Panc1 (cell line): ENCODE measurements around the gene YY1AP1. TPM values are rescaled to one million over a fixed set of nuclear protein-coding genes. Genes with fewer than 3 reads are reported as not detected.
"Not testable (repeated sequence)": the region's sequence is repeated elsewhere in the genome, so short reads cannot be mapped to it uniquely, and the experiment has no call there.

Experiments
- ATAC-seq: fragments of 200-7000 bp; cut with Tn5 transposase; 2 replicates; pipeline ENCODE4 v1.9.1; 2020; ENCODE audit warnings: mild to moderate bottlenecking, moderate library complexity
- BruUV-seq: library from RNA; stranded (reverse); fragments of 400-500 nt; replicated peaks from 2 replicates; lab custom pipeline; 2021; lab: Mats Ljungman, UMichigan
- CTCF ChIA-PET: fragments of 300-600 bp; sonication (Branson Sonifier 250); formaldehyde crosslinking; loops from one replicate; lab custom pipeline; 2022; ENCODE audit warnings: antibody characterized with exemption; lab: Charles Lee
- POLR2A ChIA-PET: fragments of 300-600 bp; sonication (Branson Sonifier 250); formaldehyde crosslinking; loops from one replicate; lab custom pipeline; 2022; ENCODE audit warnings: antibody characterized with exemption; lab: Charles Lee
- DNase-seq: peaks from one replicate; pipeline ENCODE4 v3.0.0-alpha.2; 2010; ENCODE audit warnings: low read depth, low spot score
- H3K27ac ChIP-seq: 2 replicates; pipeline ENCODE4 v1.5.1; 2011; ENCODE audit warnings: mild to moderate bottlenecking, low read length, inconsistent platforms
- H3K27me3 ChIP-seq: fragments of 200-500 bp; sonication (Bioruptor generic); 2 replicates; pipeline ENCODE4 v1.6.0; 2014; ENCODE audit warnings: low read length, inconsistent platforms; ENCODE audit not compliant: control insufficient read depth, insufficient read depth
- H3K36me3 ChIP-seq: fragments of 200-500 bp; sonication (Bioruptor generic); 2 replicates; pipeline ENCODE4 v1.5.1; 2014; ENCODE audit warnings: inconsistent platforms, mild to moderate bottlenecking, low read length, moderate library complexity; ENCODE audit not compliant: control insufficient read depth, insufficient read depth
- H3K4me1 ChIP-seq: 2 replicates; pipeline ENCODE4 v1.5.1; 2011; ENCODE audit warnings: inconsistent platforms, mild to moderate bottlenecking, low read length, moderate library complexity; ENCODE audit not compliant: control insufficient read depth, insufficient read depth
- H3K4me3 ChIP-seq, 2 experiments: 2 replicates each; pipeline ENCODE4 v1.5.1; 2011 to 2012; ENCODE audit warnings: low read depth in 2 of 2, low read length in 2 of 2, mild to moderate bottlenecking in 2 of 2, inconsistent platforms in 1 of 2, moderate library complexity in 1 of 2
- H3K9me3 ChIP-seq: fragments of 200-500 bp; sonication (Bioruptor generic); 2 replicates; pipeline ENCODE4 v1.5.1; 2014; ENCODE audit warnings: low read depth, mild to moderate bottlenecking, inconsistent platforms, low read length, moderate library complexity; ENCODE audit not compliant: control insufficient read depth, insufficient read depth
- CTCF ChIP-seq: fragments of 450-650 bp; IDR thresholded peaks from 2 replicates; pipeline ENCODE4 v1.5.1; 2017; ENCODE audit warnings: mild to moderate bottlenecking
- POLR2AphosphoS5 ChIP-seq: IDR thresholded peaks from 2 replicates; pipeline ENCODE4 v1.6.1; 2012; ENCODE audit warnings: mild to moderate bottlenecking, low read depth, low read length, moderate library complexity
- REST ChIP-seq, 2 experiments: IDR thresholded peaks; 2 replicates each; pipeline ENCODE4 v1.6.1; 2011 to 2012; ENCODE audit warnings: low read depth in 2 of 2, control low read depth in 1 of 2, low read length in 1 of 2, mild to moderate bottlenecking in 1 of 2, moderate library complexity in 1 of 2; ENCODE audit not compliant: insufficient read depth in 1 of 2
- SIN3A ChIP-seq: IDR thresholded peaks from 2 replicates; pipeline ENCODE4 v1.6.1; 2012; ENCODE audit warnings: low read depth, mild to moderate bottlenecking, low read length, moderate library complexity, borderline replicate concordance; ENCODE audit not compliant: insufficient read depth
- TCF7L2 ChIP-seq: IDR thresholded peaks from 2 replicates; pipeline ENCODE4 v1.6.1; 2011; ENCODE audit warnings: mild to moderate bottlenecking, low read depth, low read length, inconsistent platforms
- in situ Hi-C: cut with HindIII; loops from 2 replicates; pipeline ENCODE4 v1.10.0; 2016; ENCODE audit warnings: low sequenced_read_pairs, low pct_unique_long_range_greater_than_20kb
- intact Hi-C: fragments of 100-400 bp; cut with micrococcal nuclease; formaldehyde crosslinking; loops from one replicate; pipeline ENCODE4 v1.10.0; 2022; ENCODE audit not compliant: unreplicated experiment
- total RNA-seq: library from RNA; stranded (reverse); gene quantifications from one replicate; pipeline ENCODE4 v1.2.1, GENCODE V29; 2021; ENCODE audit not compliant: unreplicated experiment

YY1AP1 gene
- total RNA-seq, 1 experiment from 2014 or later: 58.7 TPM

- TF ChIP-seq CTCF: no peak
- no peak for TF ChIP-seq REST (IDR thresholded peaks at IDR 0.05; ENCODE audit: insufficient read depth in 1 of 2, low read depth in 2 of 2, low read length in 1 of 2)
- no peak for TF ChIP-seq TCF7L2
- TF ChIP-seq POLR2AphosphoS5: no peak
- no peak for TF ChIP-seq SIN3A
- intact Hi-C loops (no loop called here), in situ Hi-C loops (no loop called here)
- Histone ChIP-seq H3K27me3 (no peaks in the 10 kb centered on the region), H3K27ac (no peak overlapping the region), H3K36me3 (no peaks in the 10 kb centered on the region), H3K9me3 (no peaks in the 10 kb centered on the region), H3K4me1 (no peaks in the 10 kb centered on the region), H3K4me3 (no peak overlapping the region)
- ChIA-PET CTCF (no interaction called here), POLR2A (no interaction called here)
- no peak for ATAC-seq
- BruUV-seq: no TSS peak
- no peak for DNase-seq
Observed at GRCh38 chr1:155622191-155622590, 66.4 kb downstream of the YY1AP1 start.

- DNase-seq, H3K27me3 ChIP-seq, H3K36me3 ChIP-seq, H3K4me3 ChIP-seq, in situ Hi-C loops, BruUV-seq, CTCF ChIA-PET, H3K9me3 ChIP-seq, POLR2A ChIA-PET, ATAC-seq, intact Hi-C loops, H3K27ac ChIP-seq, H3K4me1 ChIP-seq: not testable (repeated sequence)
Observed at GRCh38 chr1:155613226-155613625, 75.3 kb downstream of the YY1AP1 start.

GRCh38 chr1:155610257-155610647 is 78.3 kb downstream of the YY1AP1 start:
- intact Hi-C loops, H3K4me1 ChIP-seq, POLR2A ChIA-PET, DNase-seq, H3K9me3 ChIP-seq, in situ Hi-C loops, H3K27ac ChIP-seq, BruUV-seq, H3K36me3 ChIP-seq, H3K27me3 ChIP-seq, CTCF ChIA-PET: not testable (repeated sequence)
- peak; percentile 59 for ATAC-seq
- H3K4me3 ChIP-seq: peak overlapping the region; percentile 62 to 69
